CD4-positive, alpha-beta T cell treated with Interleukin-17A for 1 hour (primary cell): ENCODE measurements around the gene HOXB3.

Source experiments
- DNase-seq: peaks from one replicate; pipeline ENCODE4 v3.0.0-alpha.2; 2020

Gene HOXB3

GRCh38 chr17:48582750-48583069, 7.3 kb downstream of the HOXB3 start:
- DNase-seq: no peak

- no peak for DNase-seq
These were observed 10.1 kb downstream of the HOXB3 start for GRCh38 chr17:48579760-48580554.

GRCh38 chr17:48579471-48579759, 10.6 kb downstream of the HOXB3 start:
- no peak for DNase-seq

- DNase-seq: no peak
These were observed 11.2 kb downstream of the HOXB3 start for GRCh38 chr17:48578616-48579470.

- DNase-seq: peak; percentile 78
These were observed 12.0 kb downstream of the HOXB3 start, which contains the start of gene HOXB4 for GRCh38 chr17:48577946-48578615. Gene HOXB4 (minus strand): TSS chr17:48578350. CDS start chr17:48578319, 31 bp downstream.

GRCh38 chr17:48577330-48577945, 12.6 kb downstream of the HOXB3 start:
- DNase-seq: no peak

GRCh38 chr17:48576479-48577309, 13.3 kb downstream of the HOXB3 start:
- DNase-seq: no peak

- DNase-seq: no peak
These were observed 14.2 kb downstream of the HOXB3 start for GRCh38 chr17:48575673-48576478.

- DNase-seq: no peak
These were observed 14.9 kb downstream of the HOXB3 start for GRCh38 chr17:48575066-48575582.

GRCh38 chr17:48574505-48575065, 15.5 kb downstream of the HOXB3 start:
- DNase-seq: no peak

- DNase-seq: no peak
These were observed 18.1 kb downstream of the HOXB3 start for GRCh38 chr17:48571826-48572417.

- no peak for DNase-seq
These were observed 18.8 kb downstream of the HOXB3 start for GRCh38 chr17:48571024-48571818.

GRCh38 chr17:48570325-48571023, 19.6 kb downstream of the HOXB3 start:
- no peak for DNase-seq

GRCh38 chr17:48569674-48570324, 20.2 kb downstream of the HOXB3 start:
- no peak for DNase-seq

- no peak for DNase-seq
These were observed 20.8 kb downstream of the HOXB3 start for GRCh38 chr17:48569240-48569582.

GRCh38 chr17:48568499-48569239, 21.4 kb downstream of the HOXB3 start:
- DNase-seq: no peak

- DNase-seq: no peak
These were observed 22.2 kb downstream of the HOXB3 start for GRCh38 chr17:48567646-48568354.
